Activated CD4-positive, alpha-beta T cell treated with anti-CD3 and anti-CD28 coated beads, Interleukin-2, amount 10 ng/mL, durations not matched to agents 24 days and 14 days (primary cell): Measurements from ENCODE around the gene CCDC81. TPM values are rescaled to one million over a fixed set of nuclear protein-coding genes. Genes with fewer than 3 reads are reported as not detected.

ENCODE experiments used
- DNase-seq: peaks from one replicate; pipeline ENCODE4 v3.0.0; 2022
- H3K27ac Mint-ChIP-seq: one replicate; pipeline ENCODE4 v1.8.0; 2022; ENCODE audit warnings: mild to moderate bottlenecking, mixed read lengths
- H3K27me3 Mint-ChIP-seq: one replicate; pipeline ENCODE4 v1.8.0; 2022; ENCODE audit warnings: mixed read lengths
- H3K36me3 Mint-ChIP-seq: one replicate; pipeline ENCODE4 v1.8.0; 2022; ENCODE audit warnings: low read depth, mild to moderate bottlenecking, mixed read lengths
- H3K4me1 Mint-ChIP-seq: one replicate; pipeline ENCODE4 v1.8.0; 2021; ENCODE audit warnings: mixed read lengths
- H3K4me3 Mint-ChIP-seq: one replicate; pipeline ENCODE4 v1.8.0; 2022; ENCODE audit warnings: mild to moderate bottlenecking, moderate library complexity, mixed read lengths
- H3K9me3 Mint-ChIP-seq: one replicate; pipeline ENCODE4 v1.8.0; 2021; ENCODE audit warnings: mixed read lengths
- intact Hi-C: fragments of 100-400 bp; cut with micrococcal nuclease; formaldehyde crosslinking; loops from one replicate; pipeline ENCODE4 v1.15.1; 2023
- total RNA-seq: library from RNA; stranded (reverse); gene quantifications from 2 replicates; pipeline ENCODE4 v1.2.3, GENCODE V29; 2022

The CCDC81 gene
- total RNA-seq, 1 donor from 2014 or later = 0.75 TPM

GRCh38 chr11:86435711-86436110, 61.0 kb downstream of the CCDC81 start:
- Mint-ChIP-seq H3K4me1 (peaks cover 12% of the 10 kb centered on the region), H3K27me3 (no peaks in the 10 kb centered on the region), H3K9me3 (peaks cover 17% of the 10 kb centered on the region), H3K36me3 (peaks cover 11% of the 10 kb centered on the region), H3K27ac (no peak overlapping the region), H3K4me3 (no peak overlapping the region)
- DNase-seq = no peak
- intact Hi-C loops = no loop called here

DNA sequence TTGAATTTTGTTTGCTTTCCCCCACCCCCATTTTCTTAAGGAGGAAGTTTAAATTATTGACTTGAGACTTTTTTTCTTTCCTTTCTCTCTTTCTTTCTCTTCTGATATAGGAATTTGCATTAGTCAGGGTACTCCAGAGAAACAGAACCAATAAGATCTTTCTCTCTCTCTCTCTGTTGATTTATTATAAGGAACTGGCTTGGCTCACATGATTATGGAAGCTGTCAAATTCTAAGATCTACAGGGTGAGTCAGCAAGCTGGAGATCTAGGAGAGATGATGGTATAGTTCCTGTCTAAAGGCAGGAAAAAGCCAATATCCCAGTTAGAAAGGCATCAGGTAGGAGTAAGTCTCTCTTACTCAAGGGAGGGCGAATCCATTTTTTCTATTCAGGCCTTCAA, 64.0 kb downstream of the CCDC81 start:
- no peak overlapping the region for H3K27ac Mint-ChIP-seq
- H3K4me3 Mint-ChIP-seq = no peak overlapping the region
- peaks cover 14% of the 10 kb centered on the region for H3K36me3 Mint-ChIP-seq
- peaks cover 14% of the 10 kb centered on the region for H3K9me3 Mint-ChIP-seq
- no peak for DNase-seq
- H3K27me3 Mint-ChIP-seq = no peaks in the 10 kb centered on the region
- intact Hi-C loops = no loop called here
- H3K4me1 Mint-ChIP-seq = peaks cover 33% of the 10 kb centered on the region

GRCh38 chr11:86440305-86440716, 65.6 kb downstream of the CCDC81 start:
- Mint-ChIP-seq H3K36me3 (peaks cover 16% of the 10 kb centered on the region), H3K4me3 (no peak overlapping the region), H3K4me1 (peaks cover 47% of the 10 kb centered on the region), H3K27ac (peak overlapping the region; percentile 74), H3K27me3 (no peaks in the 10 kb centered on the region), H3K9me3 (peaks cover 18% of the 10 kb centered on the region)
- intact Hi-C loops = loop anchor here (10.0 kb wide), 2 partner anchors 586 to 686 kb away; partner anchors contain the start of gene CCDC83
- DNase-seq = no peak

GRCh38 chr11:86440843-86441242, 66.2 kb downstream of the CCDC81 start:
- no peaks in the 10 kb centered on the region for H3K27me3 Mint-ChIP-seq
- peak overlapping the region; percentile 74 for H3K27ac Mint-ChIP-seq
- H3K4me1 Mint-ChIP-seq = peaks cover 50% of the 10 kb centered on the region
- H3K4me3 Mint-ChIP-seq = no peak overlapping the region
- intact Hi-C loops = loop anchor here (10.0 kb wide), 2 partner anchors 586 to 686 kb away; partner anchors contain the start of gene CCDC83
- peaks cover 17% of the 10 kb centered on the region for H3K36me3 Mint-ChIP-seq
- DNase-seq = no peak
- H3K9me3 Mint-ChIP-seq = peaks cover 15% of the 10 kb centered on the region

- Mint-ChIP-seq H3K9me3 (peaks cover 21% of the 10 kb centered on the region), H3K36me3 (peaks cover 27% of the 10 kb centered on the region), H3K4me3 (peak overlapping the region; percentile 3), H3K4me1 (peaks cover 61% of the 10 kb centered on the region), H3K27me3 (no peaks in the 10 kb centered on the region), H3K27ac (no peak overlapping the region)
- no peak for DNase-seq
- intact Hi-C loops = loop anchor here (2.0 to 10.0 kb wide), 4 partner anchors 24 to 688 kb away; partner anchors contain the start of gene CCDC83
These were observed 67.7 kb downstream of the CCDC81 start for GRCh38 chr11:86442420-86442819.

DNA sequence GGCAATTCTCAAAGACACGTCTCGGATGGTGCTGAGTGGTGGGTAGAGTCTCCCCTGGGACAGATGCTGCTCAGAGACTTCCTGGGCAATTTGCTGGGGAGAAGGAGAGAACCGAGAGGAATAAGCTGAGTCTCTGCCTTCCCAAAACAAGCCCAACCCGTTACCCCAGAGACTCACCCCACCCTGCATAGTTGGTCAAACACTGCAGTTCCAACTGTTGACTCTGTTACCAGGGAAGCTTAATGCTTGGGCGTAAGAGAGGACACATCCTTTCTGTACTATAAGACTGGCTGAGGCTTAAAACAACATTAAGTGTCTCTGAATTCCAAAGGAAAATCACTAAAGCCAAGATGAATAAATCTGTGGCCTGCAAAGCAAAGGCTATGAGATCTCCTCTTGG, 68.1 kb downstream of the CCDC81 start:
- Mint-ChIP-seq H3K27me3 (no peaks in the 10 kb centered on the region), H3K36me3 (peaks cover 27% of the 10 kb centered on the region), H3K4me1 (peaks cover 61% of the 10 kb centered on the region), H3K27ac (no peak overlapping the region), H3K9me3 (peaks cover 20% of the 10 kb centered on the region), H3K4me3 (peak overlapping the region; percentile 3)
- intact Hi-C loops = loop anchor here (2.0 to 10.0 kb wide), 4 partner anchors 24 to 688 kb away; partner anchors contain the start of gene CCDC83
- DNase-seq = no peak

GRCh38 chr11:86443415-86443814, 68.7 kb downstream of the CCDC81 start:
- Mint-ChIP-seq H3K9me3 (peaks cover 18% of the 10 kb centered on the region), H3K4me3 (peak overlapping the region; percentile 3), H3K27ac (no peak overlapping the region), H3K4me1 (peaks cover 61% of the 10 kb centered on the region), H3K36me3 (peaks cover 25% of the 10 kb centered on the region), H3K27me3 (no peaks in the 10 kb centered on the region)
- intact Hi-C loops = loop anchor here (2.0 to 10.0 kb wide), 4 partner anchors 25 to 689 kb away; partner anchors contain the start of gene CCDC83
- no peak for DNase-seq

DNA sequence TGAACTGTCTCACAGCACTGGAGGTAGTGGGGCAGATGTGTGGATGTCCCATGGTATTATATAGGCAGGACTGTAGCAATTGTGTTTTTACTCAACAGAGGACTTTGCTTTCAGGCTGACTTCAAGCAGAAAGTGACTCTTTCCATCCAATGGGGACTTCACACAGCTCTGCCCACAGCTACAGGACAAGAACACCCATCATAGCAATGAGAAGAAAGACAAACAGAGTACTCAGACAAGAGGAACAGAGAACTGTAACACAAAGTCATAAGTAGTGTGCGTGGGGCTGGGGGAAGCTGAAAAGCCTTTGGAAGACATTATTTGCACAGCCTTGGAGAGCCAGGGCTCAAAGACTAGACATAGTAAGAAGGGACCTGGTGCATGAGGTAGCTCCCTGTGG, 70.3 kb downstream of the CCDC81 start:
- H3K4me1 Mint-ChIP-seq = peaks cover 56% of the 10 kb centered on the region
- no peaks in the 10 kb centered on the region for H3K27me3 Mint-ChIP-seq
- H3K4me3 Mint-ChIP-seq = no peak overlapping the region
- DNase-seq = no peak
- peaks cover 18% of the 10 kb centered on the region for H3K9me3 Mint-ChIP-seq
- intact Hi-C loops = loop anchor here (2.0 to 10.0 kb wide), 7 partner anchors 142 to 690 kb away; partner anchors contain the start of genes CCDC83, EED and HIKESHI
- peaks cover 25% of the 10 kb centered on the region for H3K36me3 Mint-ChIP-seq
- no peak overlapping the region for H3K27ac Mint-ChIP-seq

- H3K4me3 Mint-ChIP-seq = peak overlapping the region; percentile 27
- intact Hi-C loops = loop anchor here (5.0 to 10.0 kb wide), 6 partner anchors 204 to 692 kb away; partner anchors contain the start of genes CCDC83 and EED
- H3K4me1 Mint-ChIP-seq = peaks cover 44% of the 10 kb centered on the region
- peaks cover 18% of the 10 kb centered on the region for H3K9me3 Mint-ChIP-seq
- peaks cover 17% of the 10 kb centered on the region for H3K36me3 Mint-ChIP-seq
- no peaks in the 10 kb centered on the region for H3K27me3 Mint-ChIP-seq
- DNase-seq = no peak
- H3K27ac Mint-ChIP-seq = no peak overlapping the region
These were observed 71.7 kb downstream of the CCDC81 start for GRCh38 chr11:86446163-86446923.

DNA sequence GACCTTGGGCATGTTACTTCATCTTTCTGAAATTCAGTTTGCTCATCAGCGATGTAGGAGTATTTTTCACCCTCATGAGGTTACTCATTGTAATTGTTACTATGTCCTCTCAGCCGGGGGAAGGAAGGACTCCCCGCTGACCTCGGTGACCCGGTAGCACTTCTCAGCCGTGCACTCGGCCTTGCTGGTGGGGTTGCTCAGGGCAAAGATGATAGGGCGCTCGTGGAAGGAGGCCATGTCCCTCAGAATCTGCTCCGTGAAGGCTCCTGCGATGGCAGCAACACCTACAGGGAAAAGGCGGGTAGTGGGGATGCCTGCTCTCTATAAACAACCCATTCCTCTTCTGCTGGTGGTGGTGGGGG, 72.2 kb downstream of the CCDC81 start:
- peaks cover 18% of the 10 kb centered on the region for H3K9me3 Mint-ChIP-seq
- no peak overlapping the region for H3K27ac Mint-ChIP-seq
- H3K4me3 Mint-ChIP-seq = peak overlapping the region; percentile 27
- intact Hi-C loops = loop anchor here (5.0 to 10.0 kb wide), 6 partner anchors 205 to 692 kb away; partner anchors contain the start of genes CCDC83 and EED
- H3K27me3 Mint-ChIP-seq = no peaks in the 10 kb centered on the region
- peaks cover 17% of the 10 kb centered on the region for H3K36me3 Mint-ChIP-seq
- no peak for DNase-seq
- H3K4me1 Mint-ChIP-seq = peaks cover 44% of the 10 kb centered on the region

DNA sequence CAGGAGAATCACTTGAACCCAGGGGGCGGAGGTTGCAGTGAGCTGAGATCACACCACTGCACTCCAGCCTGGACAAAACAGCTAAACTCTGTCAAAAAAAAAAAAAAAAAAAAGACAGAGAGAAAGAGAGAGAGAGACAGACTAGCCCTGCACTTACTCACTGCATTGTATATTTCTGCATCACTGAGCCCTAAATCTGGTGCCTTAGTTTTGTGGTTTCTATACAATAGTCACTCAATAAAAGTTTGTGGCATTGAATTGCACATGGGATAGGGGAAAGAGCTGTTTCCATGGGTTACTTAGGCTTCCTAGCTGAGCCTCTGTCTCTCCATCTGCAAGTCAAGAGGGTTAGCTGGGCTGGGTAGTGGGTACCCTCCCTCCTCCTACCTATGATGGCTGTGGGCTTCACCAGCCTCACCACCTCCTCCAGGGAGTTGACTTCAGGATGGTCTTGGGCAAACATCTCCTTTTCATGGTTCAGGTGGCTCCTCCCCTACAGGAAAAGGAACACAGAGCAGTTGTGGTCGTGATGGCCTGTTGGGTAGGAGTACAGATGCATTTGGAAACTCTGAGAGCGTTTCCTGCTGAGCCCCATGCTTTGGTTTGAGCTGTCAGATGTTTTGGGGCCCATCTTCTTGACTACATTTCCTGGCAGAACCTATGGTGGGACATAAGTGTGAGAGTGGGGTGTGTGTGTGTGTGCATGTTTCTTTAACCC, 73.2 kb downstream of the CCDC81 start:
- Mint-ChIP-seq H3K4me1 (peaks cover 37% of the 10 kb centered on the region), H3K27ac (no peak overlapping the region), H3K27me3 (no peaks in the 10 kb centered on the region), H3K4me3 (peak overlapping the region; percentile 48), H3K9me3 (peaks cover 18% of the 10 kb centered on the region), H3K36me3 (peaks cover 15% of the 10 kb centered on the region)
- DNase-seq = peak; percentile 79
- intact Hi-C loops = loop anchor here (1.0 to 10.0 kb wide), 9 partner anchors 63 to 693 kb away; partner anchors contain the start of genes CCDC83 and EED

- H3K4me1 Mint-ChIP-seq = peaks cover 28% of the 10 kb centered on the region
- H3K27ac Mint-ChIP-seq = peak overlapping the region; percentile 42
- no peak for DNase-seq
- H3K4me3 Mint-ChIP-seq = no peak overlapping the region
- H3K27me3 Mint-ChIP-seq = no peaks in the 10 kb centered on the region
- peaks cover 13% of the 10 kb centered on the region for H3K36me3 Mint-ChIP-seq
- H3K9me3 Mint-ChIP-seq = peaks cover 9% of the 10 kb centered on the region
- intact Hi-C loops = loop anchor here (2.0 to 10.0 kb wide), 8 partner anchors 61 to 695 kb away; partner anchors contain the start of genes CCDC83 and EED
These were observed 75.4 kb downstream of the CCDC81 start for GRCh38 chr11:86449993-86450629.

GRCh38 chr11:86453290-86454030, 78.8 kb downstream of the CCDC81 start:
- Mint-ChIP-seq H3K4me3 (no peak overlapping the region), H3K9me3 (no peaks in the 10 kb centered on the region), H3K27me3 (no peaks in the 10 kb centered on the region), H3K27ac (no peak overlapping the region), H3K36me3 (peaks cover 2% of the 10 kb centered on the region), H3K4me1 (peaks cover 29% of the 10 kb centered on the region)
- DNase-seq = no peak
- intact Hi-C loops = no loop called here
